IMR-90 (cell line): ENCODE measurements around the gene EML1. TPM values are rescaled to one million over a fixed set of nuclear protein-coding genes. Genes with fewer than 3 reads are reported as not detected.

ENCODE experiments used
- ATAC-seq: fragments of 200-7000 bp; cut with Tn5 transposase; 2 replicates; pipeline ENCODE4 v1.9.1; 2020; ENCODE audit warnings: low read depth, mild to moderate bottlenecking, moderate library complexity
- BruUV-seq: library from RNA; stranded (reverse); fragments of 400-500 nt; replicated peaks from 2 replicates; lab custom pipeline; 2021; lab: Mats Ljungman, UMichigan
- CTCF ChIA-PET: fragments of 300-600 bp; formaldehyde crosslinking; extraction: SDS; loops from one replicate; lab custom pipeline; 2021; ENCODE audit warnings: antibody characterized with exemption; lab: Yijun Ruan, JAX
- POLR2A ChIA-PET: fragments of 300-600 bp; sonication (Branson Sonifier 250); formaldehyde crosslinking; loops from one replicate; lab custom pipeline; 2022; ENCODE audit warnings: antibody characterized with exemption; ENCODE audit not compliant: unreplicated experiment; lab: Charles Lee
- DNase-seq: peaks from one replicate; pipeline ENCODE4 v3.0.0; 2013
- H2AFZ ChIP-seq: replicated peaks from 2 replicates; pipeline ENCODE3; 2013; ENCODE audit warnings: low read length, mild to moderate bottlenecking; ENCODE audit not compliant: poor library complexity
- H2AK5ac ChIP-seq: 2 replicates; pipeline ENCODE4 v1.6.1; 2013; ENCODE audit warnings: low read depth, low read length, inconsistent platforms
- H2AK9ac ChIP-seq: replicated peaks from 2 replicates; pipeline ENCODE3; 2013; ENCODE audit warnings: mild to moderate bottlenecking, low read depth, low read length, moderate library complexity; ENCODE audit not compliant: poor library complexity
- H2BK120ac ChIP-seq: 2 replicates; pipeline ENCODE4 v1.6.1; 2013; ENCODE audit warnings: low read depth, low read length, inconsistent platforms
- H2BK15ac ChIP-seq: 3 replicates; pipeline ENCODE4 v1.6.1; 2013; ENCODE audit warnings: low read depth, low read length, inconsistent platforms
- H2BK20ac ChIP-seq: 2 replicates; pipeline ENCODE4 v1.6.1; 2013; ENCODE audit warnings: low read depth, mild to moderate bottlenecking, inconsistent platforms, low read length, moderate library complexity
- H2BK5ac ChIP-seq: 2 replicates; pipeline ENCODE4 v1.6.1; 2013; ENCODE audit warnings: mild to moderate bottlenecking, low read depth, low read length, inconsistent platforms; ENCODE audit not compliant: poor library complexity, severe bottlenecking
- H3K14ac ChIP-seq: replicated peaks from 2 replicates; pipeline ENCODE4 v1.6.1; 2013; ENCODE audit warnings: low read depth, low read length, inconsistent platforms
- H3K18ac ChIP-seq: 2 replicates; pipeline ENCODE4 v1.6.1; 2013; ENCODE audit warnings: low read depth, low read length, control low read depth
- H3K23ac ChIP-seq: 2 replicates; pipeline ENCODE4 v1.6.1; 2013; ENCODE audit warnings: low read depth, low read length, inconsistent platforms
- H3K27ac ChIP-seq: 2 replicates; pipeline ENCODE4 v1.5.1; 2013; ENCODE audit warnings: mild to moderate bottlenecking, control low read depth, low read length; ENCODE audit not compliant: insufficient read depth
- H3K27me3 ChIP-seq: 2 replicates; pipeline ENCODE4 v1.6.1; 2013; ENCODE audit warnings: low read length; ENCODE audit not compliant: control insufficient read depth, insufficient read depth
- H3K36me3 ChIP-seq: 2 replicates; pipeline ENCODE4 v1.6.1; 2013; ENCODE audit warnings: low read length, mixed read lengths; ENCODE audit not compliant: control insufficient read depth, insufficient read depth
- H3K4ac ChIP-seq: 2 replicates; pipeline ENCODE4 v1.6.1; 2013; ENCODE audit warnings: low read depth, low read length, inconsistent platforms
- H3K4me1 ChIP-seq: 2 replicates; pipeline ENCODE4 v1.6.1; 2013; ENCODE audit warnings: low read length, mixed read lengths; ENCODE audit not compliant: control insufficient read depth, insufficient read depth
- H3K4me2 ChIP-seq: 2 replicates; pipeline ENCODE4 v1.6.1; 2013; ENCODE audit warnings: low read depth, mild to moderate bottlenecking, control low read depth, low read length, moderate library complexity
- H3K4me3 ChIP-seq: 2 replicates; pipeline ENCODE4 v1.5.1; 2013; ENCODE audit warnings: low read depth, mild to moderate bottlenecking, control low read depth, low read length, moderate library complexity; ENCODE audit not compliant: insufficient read depth
- H3K56ac ChIP-seq: 2 replicates; pipeline ENCODE4 v1.6.1; 2013; ENCODE audit warnings: low read length, inconsistent platforms; ENCODE audit not compliant: insufficient read depth; ENCODE audit errors: extremely low read depth
- H3K79me1 ChIP-seq, 2 experiments: 2 replicates each; pipeline ENCODE4 v1.6.1; 2013; ENCODE audit warnings: low read length in 2 of 2, inconsistent platforms in 1 of 2, low read depth in 1 of 2
- H3K9ac ChIP-seq: 2 replicates; pipeline ENCODE4 v1.6.1; 2013; ENCODE audit warnings: low read depth, low read length, control low read depth
- H3K9me1 ChIP-seq: 2 replicates; pipeline ENCODE4 v1.6.1; 2013; ENCODE audit warnings: low read length, inconsistent platforms; ENCODE audit not compliant: insufficient read depth
- H3K9me3 ChIP-seq: 2 replicates; pipeline ENCODE4 v1.6.1; 2013; ENCODE audit warnings: low read length; ENCODE audit not compliant: control insufficient read depth, insufficient read depth
- H4K20me1 ChIP-seq: 2 replicates; pipeline ENCODE4 v1.6.1; 2013; ENCODE audit warnings: low read length, inconsistent platforms; ENCODE audit not compliant: insufficient read depth
- H4K5ac ChIP-seq: 2 replicates; pipeline ENCODE4 v1.6.1; 2013; ENCODE audit warnings: mild to moderate bottlenecking, low read depth, low read length, control low read depth
- H4K8ac ChIP-seq, 2 experiments: 2 replicates each; pipeline ENCODE4 v1.6.1; 2013; ENCODE audit warnings: low read depth in 2 of 2, low read length in 2 of 2, control low read depth in 1 of 2, inconsistent platforms in 1 of 2
- H4K91ac ChIP-seq: 2 replicates; pipeline ENCODE4 v1.6.1; 2013; ENCODE audit warnings: low read depth, low read length, inconsistent platforms; ENCODE audit not compliant: insufficient read depth
- CEBPB ChIP-seq: IDR thresholded peaks from 2 replicates; pipeline ENCODE4 v1.6.1; 2012; ENCODE audit warnings: low read depth, low read length, improper control_type of control experiment
- CHD1 ChIP-seq: IDR thresholded peaks from 2 replicates; pipeline ENCODE4 v1.6.1; 2012; ENCODE audit warnings: low read depth, low read length, improper control_type of control experiment
- CTCF ChIP-seq: conservative IDR thresholded peaks from 2 replicates; pipeline ENCODE4 v1.5.1; 2012; ENCODE audit warnings: mild to moderate bottlenecking, low read depth, low read length, improper control_type of control experiment
- RAD21 ChIP-seq: IDR thresholded peaks from 2 replicates; pipeline ENCODE4 v1.6.1; 2012; ENCODE audit warnings: low read length, improper control_type of control experiment
- WGBS, 2 experiments: methylation state at CpG; one replicate each; pipeline versions ENCODE4 v1.1.5 to v1.1.7; 2013; ENCODE audit warnings: missing lambda C conversion rate in 2 of 2; ENCODE audit not compliant: insufficient read length in 1 of 2; ENCODE audit errors: extremely low coverage in 2 of 2; 5-methylcytosine and 5-hydroxymethylcytosine counted together
- dilution Hi-C: fragments of 300-500 bp; cut with HindIII; formaldehyde crosslinking; loops from one replicate; pipeline ENCODE4 v1.14.3; 2018; ENCODE audit warnings: low sequenced_read_pairs; ENCODE audit not compliant: unreplicated experiment
- in situ Hi-C: fragments of 300-500 bp; cut with MboI; formaldehyde crosslinking; loops from 3 replicates; pipeline ENCODE4 v1.14.3; 2019; ENCODE audit warnings: low sequenced_read_pairs, inconsistent platforms, mixed read lengths
- intact Hi-C: fragments of 100-400 bp; cut with micrococcal nuclease; formaldehyde crosslinking; loops from 2 replicates; pipeline ENCODE4 v1.10.0; 2022
- polyA plus RNA-seq, 3 experiments: library from polyadenylated mRNA; depleted of rRNA; stranded (reverse); fragments of >200 nt; gene quantifications; 2 replicates each; pipeline ENCODE4 v1.2.3, GENCODE V29; 2012; ENCODE audit warnings: low replicate concordance in 1 of 3
- total RNA-seq: library from RNA; depleted of rRNA; stranded (reverse); fragments of >200 nt; gene quantifications from 2 replicates; pipeline ENCODE4 v1.2.3, GENCODE V29; 2012

The EML1 gene
- total and polyA plus RNA-seq, 2 of the 4 experiments (the other 2 are of a cell fraction): 14.0 to 42.3 TPM

- no peak overlapping the region for H4K5ac ChIP-seq
- no TSS peak for BruUV-seq
- no peaks in the 10 kb centered on the region for H3K27me3 ChIP-seq
- no peak overlapping the region for H3K9ac ChIP-seq
- H3K79me1 ChIP-seq: peaks cover 3 to 10% of the 10 kb centered on the region in 2 experiments; a peak in 3 of 4 replicates
- ChIA-PET POLR2A (no interaction called here), CTCF (no interaction called here)
- no peak overlapping the region for H3K27ac ChIP-seq
- no peaks in the 10 kb centered on the region for H3K9me3 ChIP-seq
- H3K4me1 ChIP-seq: peaks cover 8% of the 10 kb centered on the region
- H4K20me1 ChIP-seq: no peaks in the 10 kb centered on the region
- peak overlapping the region; percentile 66 for H3K4me2 ChIP-seq
- H3K9me1 ChIP-seq: 0 out of 2 replicates have a peak, but pooled peaks cover 7% of the 10 kb centered on the region
- H2BK120ac ChIP-seq: no peak overlapping the region
- H3K14ac ChIP-seq: no peak overlapping the region
- no peak overlapping the region for H2BK5ac ChIP-seq
- intact Hi-C loops (no loop called here), in situ Hi-C loops (no loop called here), dilution Hi-C loops (no loop called here)
- H3K23ac ChIP-seq: no peak overlapping the region
- peak overlapping the region; percentile 13; the same call in 1 of the 2 replicates for H3K4ac ChIP-seq
- TF ChIP-seq CHD1 (no peak), RAD21 (no peak), CEBPB (no peak), CTCF (no peak)
- H2BK15ac ChIP-seq: no peak overlapping the region
- H2AFZ ChIP-seq: peak overlapping the region; percentile 0
- peak; percentile 44 for DNase-seq
- no peak overlapping the region for H2AK5ac ChIP-seq
- 0 out of 2 replicates have a peak overlapping the region, but pooled peaks have one; percentile 1 for H2BK20ac ChIP-seq
- ATAC-seq: no peak
- H2AK9ac ChIP-seq: peak overlapping the region; percentile 1
- H4K8ac ChIP-seq: no peak overlapping the region
- H3K56ac ChIP-seq: no peak overlapping the region
- no CpG with 5 or more reads among the region's 5 CpGs for WGBS, 2 experiments
- H3K4me3 ChIP-seq: no peak overlapping the region
- no peak overlapping the region for H3K18ac ChIP-seq
- H3K36me3 ChIP-seq: no peaks in the 10 kb centered on the region
- no peak overlapping the region for H4K91ac ChIP-seq
These were observed 175.7 kb downstream of the EML1 start for GRCh38 chr14:99968941-99969340.
